ENCODE measurements around the gene TSHZ3. TPM values are rescaled to one million over a fixed set of nuclear protein-coding genes. Genes with fewer than 3 reads are reported as not detected.

The TSHZ3 gene
- total RNA-seq, 1 experiment from 2014 or later = 0.05 TPM

DNA sequence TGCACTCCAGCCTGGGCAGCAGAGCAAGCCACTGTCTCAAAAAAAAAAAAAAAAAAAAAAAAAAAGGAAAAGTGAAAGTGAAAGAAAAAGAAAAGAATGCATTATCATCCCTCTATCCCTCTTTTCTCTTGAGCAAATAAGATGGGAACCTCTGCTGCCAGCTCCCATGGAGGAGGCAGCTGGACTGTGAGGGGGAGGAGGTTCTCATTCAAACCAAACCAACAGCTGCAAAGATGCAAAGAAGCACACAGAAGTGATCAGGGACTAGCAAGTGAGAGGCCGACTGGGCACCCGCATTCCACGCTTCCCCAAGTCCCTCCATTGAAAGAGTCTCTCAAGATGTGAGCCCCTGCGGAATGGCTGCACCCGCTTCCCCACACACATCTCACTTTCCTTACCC, 63.5 kb downstream of the TSHZ3 start (continued):
- TF ChIP-seq CTCF (IDR thresholded peaks at IDR 0.05 in 2 of 3, conservative IDR thresholded peaks at IDR 0.05 in 1 of 3; ENCODE audit: borderline replicate concordance in 1 of 3, insufficient read depth in 1 of 3, low read depth in 2 of 3, low read length in 2 of 3) (no peak), FOSL1 (IDR thresholded peaks at IDR 0.05; ENCODE audit: low read depth) (no peak), SIN3A (IDR thresholded peaks at IDR 0.05; ENCODE audit: low read depth) (no peak), SP1 (IDR thresholded peaks at IDR 0.05; ENCODE audit: low read depth) (no peak), ELF1 (IDR thresholded peaks at IDR 0.05; ENCODE audit: borderline replicate concordance, low read depth) (no peak), EZH2phosphoT487 (IDR thresholded peaks at IDR 0.05; ENCODE audit: borderline replicate concordance) (no peak), RAD21 (IDR thresholded peaks at IDR 0.05; ENCODE audit: low read depth) (no peak), EZH2 (IDR thresholded peaks at IDR 0.05) (no peak), CBX3 (IDR thresholded peaks at IDR 0.05; ENCODE audit: low read depth) (no peak), ZNF274 (IDR thresholded peaks at IDR 0.05; ENCODE audit: low read depth, low read length) (no peak), JUND (IDR thresholded peaks at IDR 0.05) (no peak)
- TF ChIP-seq, protein P1, sequence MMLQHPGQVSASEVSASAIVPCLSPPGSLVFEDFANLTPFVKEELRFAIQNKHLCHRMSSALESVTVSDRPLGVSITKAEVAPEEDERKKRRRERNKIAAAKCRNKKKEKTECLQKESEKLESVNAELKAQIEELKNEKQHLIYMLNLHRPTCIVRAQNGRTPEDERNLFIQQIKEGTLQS (IDR thresholded peaks at IDR 0.05) = no peak

DNA sequence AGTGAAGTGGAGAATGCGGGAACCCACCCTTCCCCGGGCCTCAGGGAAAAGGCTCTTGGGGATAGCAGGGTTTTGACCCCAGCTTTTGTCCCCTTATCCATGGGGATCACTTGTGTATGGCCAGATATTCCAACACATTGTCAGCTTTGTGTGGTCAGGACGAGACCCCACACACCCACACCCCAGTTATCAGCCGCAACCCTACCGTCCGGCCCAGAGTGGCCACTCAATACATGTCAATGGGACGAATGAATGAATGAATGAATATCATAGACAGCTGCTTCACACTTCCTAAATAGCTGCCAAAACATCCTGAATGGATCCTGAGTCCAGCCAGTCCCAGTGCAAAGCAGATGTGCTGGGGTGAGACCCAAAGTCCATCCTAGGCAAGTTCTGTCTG, 64.6 kb downstream of the TSHZ3 start:
- TF ChIP-seq MAX (IDR thresholded peaks at IDR 0.05) = no peak
- TF ChIP-seq CTCF (IDR thresholded peaks at IDR 0.05 in 2 of 3, conservative IDR thresholded peaks at IDR 0.05 in 1 of 3; ENCODE audit: borderline replicate concordance in 1 of 3, insufficient read depth in 1 of 3, low read depth in 2 of 3, low read length in 2 of 3) = no peak
- TF ChIP-seq FOSL1 (IDR thresholded peaks at IDR 0.05; ENCODE audit: low read depth) = no peak
- TF ChIP-seq CBX3 (IDR thresholded peaks at IDR 0.05; ENCODE audit: low read depth) = no peak
- TF ChIP-seq ZNF274 (IDR thresholded peaks at IDR 0.05; ENCODE audit: low read depth, low read length) = no peak
- H3K36me3 ChIP-seq (ENCODE audit: control insufficient read depth in 1 of 2, insufficient read depth in 2 of 2, low read length in 2 of 2) = no peaks in the 10 kb centered on the region
- POLR2A ChIA-PET = no interaction called here
- DNase-seq (ENCODE audit: low read depth, low spot score) (no peak), ATAC-seq (no peak)
- no peak overlapping the region for H3K4me2 ChIP-seq (ENCODE audit: low read length)
- no peak overlapping the region for H2AFZ ChIP-seq (ENCODE audit: low read depth, low read length, poor library complexity, severe bottlenecking)
- H3K4me1 ChIP-seq (ENCODE audit: control insufficient read depth in 1 of 2, insufficient read depth in 2 of 2, low read length in 2 of 2) = no peaks in the 10 kb centered on the region
- H3K79me2 ChIP-seq (ENCODE audit: insufficient read depth, low read length) = no peaks in the 10 kb centered on the region
- H3K9me3 ChIP-seq (ENCODE audit: control insufficient read depth in 1 of 2, insufficient read depth in 1 of 2, low read depth in 1 of 2, low read length in 2 of 2) = peaks cover 3 to 25% of the 10 kb centered on the region in 2 experiments; a peak in 2 of 4 replicates
- RAD21 ChIA-PET (ENCODE audit: low non-redundant PET in 1 of 2, low total read pairs in 2 of 2, uncharacterized antibody in 2 of 2, unreplicated experiment in 2 of 2) = no interaction called here
- CTCF ChIA-PET = no interaction called here
- H4K20me1 ChIP-seq (ENCODE audit: insufficient read depth) = no peaks in the 10 kb centered on the region
- no peaks in the 10 kb centered on the region for H3K9me2 ChIP-seq (ENCODE audit: insufficient read depth)
- no peak overlapping the region for H3K27ac ChIP-seq (ENCODE audit: low read depth, low read length)
- intact Hi-C loops (cut with micrococcal nuclease) = no loop called here
- no peak overlapping the region for H3K9ac ChIP-seq (ENCODE audit: low read length)
- no peak overlapping the region for H3K4me3 ChIP-seq (replicated peaks in 1 of 2; ENCODE audit: low read depth in 1 of 2, low read length in 2 of 2)
- BruUV-seq (replicated peaks) = no TSS peak
- no peaks in the 10 kb centered on the region for H3K27me3 ChIP-seq (ENCODE audit: insufficient read depth, low read length)

Data from HCT116 (cell line).